Activated naive CD8-positive, alpha-beta T cell treated with anti-CD3 and anti-CD28 coated beads, Interleukin-2, amount 50 U/mL, for 24 hours (primary cell): ENCODE measurements around the gene MARK1.
A peak's percentile ranks its signal among the peaks of the same experiment; 100 is the strongest.
"Not testable (repeated sequence)": the region's sequence is repeated elsewhere in the genome, so short reads cannot be mapped to it uniquely, and the experiment has no call there.

Experiments
- ATAC-seq: fragments of 150-1000 bp; cut with Tn5 transposase; one replicate; pipeline ENCODE4 v1.10.0; 2021
- DNase-seq: peaks from one replicate; pipeline ENCODE4 v3.0.0; 2021
- H3K27ac Mint-ChIP-seq: one replicate; pipeline ENCODE4 v1.8.0; 2021; ENCODE audit warnings: mild to moderate bottlenecking, mixed read lengths
- H3K27me3 Mint-ChIP-seq: one replicate; pipeline ENCODE4 v1.8.0; 2021; ENCODE audit warnings: mixed read lengths
- H3K36me3 Mint-ChIP-seq: one replicate; pipeline ENCODE4 v1.8.0; 2021; ENCODE audit warnings: low read depth, mixed read lengths
- H3K4me1 Mint-ChIP-seq: one replicate; pipeline ENCODE4 v1.8.0; 2021; ENCODE audit warnings: mixed read lengths
- H3K4me3 Mint-ChIP-seq: one replicate; pipeline ENCODE4 v1.8.0; 2021; ENCODE audit warnings: mild to moderate bottlenecking, moderate library complexity, mixed read lengths
- H3K9me3 Mint-ChIP-seq: one replicate; pipeline ENCODE4 v1.8.0; 2021; ENCODE audit warnings: mixed read lengths

Gene MARK1

GRCh38 chr1:220682901-220683576, 155.1 kb downstream of the MARK1 start:
- ATAC-seq (no peak), DNase-seq (no peak)
- H3K27ac Mint-ChIP-seq: no peak overlapping the region
- no peaks in the 10 kb centered on the region for H3K27me3 Mint-ChIP-seq
- H3K36me3 Mint-ChIP-seq: no peaks in the 10 kb centered on the region
- no peaks in the 10 kb centered on the region for H3K4me1 Mint-ChIP-seq
- H3K9me3 Mint-ChIP-seq: no peaks in the 10 kb centered on the region
- H3K4me3 Mint-ChIP-seq: no peak overlapping the region

- not testable (repeated sequence) for H3K4me1 Mint-ChIP-seq, H3K4me3 Mint-ChIP-seq, DNase-seq, H3K27ac Mint-ChIP-seq, H3K9me3 Mint-ChIP-seq, ATAC-seq, H3K36me3 Mint-ChIP-seq, H3K27me3 Mint-ChIP-seq
These were observed 155.8 kb downstream of the MARK1 start for GRCh38 chr1:220683716-220684115.

- no peak overlapping the region for H3K27ac Mint-ChIP-seq
- no peaks in the 10 kb centered on the region for H3K36me3 Mint-ChIP-seq
- H3K4me1 Mint-ChIP-seq: peaks cover 3% of the 10 kb centered on the region
- no peak overlapping the region for H3K4me3 Mint-ChIP-seq
- DNase-seq: no peak
- H3K9me3 Mint-ChIP-seq: no peaks in the 10 kb centered on the region
- H3K27me3 Mint-ChIP-seq: peaks cover 3% of the 10 kb centered on the region
- no peak for ATAC-seq
These were observed 157.0 kb downstream of the MARK1 start for GRCh38 chr1:220684890-220685289.

GRCh38 chr1:220685879-220686278, 157.9 kb downstream of the MARK1 start:
- Mint-ChIP-seq H3K4me3 (no peak overlapping the region), H3K27ac (no peak overlapping the region), H3K27me3 (peaks cover 6% of the 10 kb centered on the region), H3K4me1 (peaks cover 5% of the 10 kb centered on the region), H3K36me3 (no peaks in the 10 kb centered on the region), H3K9me3 (no peaks in the 10 kb centered on the region)
- DNase-seq: no peak
- ATAC-seq: no peak

GRCh38 chr1:220687809-220688208, 159.9 kb downstream of the MARK1 start:
- ATAC-seq: no peak
- no peak overlapping the region for H3K4me3 Mint-ChIP-seq
- H3K27me3 Mint-ChIP-seq: peaks cover 12% of the 10 kb centered on the region
- DNase-seq: no peak
- H3K36me3 Mint-ChIP-seq: no peaks in the 10 kb centered on the region
- no peak overlapping the region for H3K27ac Mint-ChIP-seq
- no peaks in the 10 kb centered on the region for H3K9me3 Mint-ChIP-seq
- H3K4me1 Mint-ChIP-seq: peaks cover 5% of the 10 kb centered on the region

- DNase-seq (no peak), ATAC-seq (no peak)
- Mint-ChIP-seq H3K4me3 (peak overlapping the region; percentile 71), H3K9me3 (no peaks in the 10 kb centered on the region), H3K27me3 (peaks cover 16% of the 10 kb centered on the region), H3K36me3 (no peaks in the 10 kb centered on the region), H3K4me1 (peaks cover 5% of the 10 kb centered on the region), H3K27ac (no peak overlapping the region)
These were observed 161.7 kb downstream of the MARK1 start for GRCh38 chr1:220689666-220690065.

- Mint-ChIP-seq H3K27me3 (peaks cover 16% of the 10 kb centered on the region), H3K9me3 (no peaks in the 10 kb centered on the region), H3K4me3 (peak within 1 kb of the TSS; percentile 71), H3K4me1 (peaks cover 5% of the 10 kb centered on the region), H3K27ac (no peak within 1 kb of the TSS), H3K36me3 (no peaks in the 10 kb centered on the region)
- peak; percentile 96 for ATAC-seq
- DNase-seq: peak; percentile 81
These were observed 162.5 kb downstream of the MARK1 start, which contains the start of gene C1orf115 for GRCh38 chr1:220690140-220691052. Gene C1orf115 (plus strand): TSS chr1:220690363. CDS start chr1:220690403, 40 bp downstream.

- DNase-seq (no peak), ATAC-seq (no peak)
- Mint-ChIP-seq H3K4me3 (peak overlapping the region; percentile 18), H3K4me1 (peaks cover 5% of the 10 kb centered on the region), H3K9me3 (no peaks in the 10 kb centered on the region), H3K36me3 (no peaks in the 10 kb centered on the region), H3K27me3 (peaks cover 16% of the 10 kb centered on the region), H3K27ac (no peak overlapping the region)
These were observed 163.2 kb downstream of the MARK1 start for GRCh38 chr1:220691053-220691684.

- Mint-ChIP-seq H3K4me3 (no peak overlapping the region), H3K27ac (no peak overlapping the region), H3K9me3 (no peaks in the 10 kb centered on the region), H3K36me3 (no peaks in the 10 kb centered on the region), H3K27me3 (peaks cover 16% of the 10 kb centered on the region), H3K4me1 (peaks cover 5% of the 10 kb centered on the region)
- ATAC-seq (no peak), DNase-seq (no peak)
These were observed 164.7 kb downstream of the MARK1 start for GRCh38 chr1:220692436-220693228.

GRCh38 chr1:220694866-220695382, 167.0 kb downstream of the MARK1 start:
- Mint-ChIP-seq H3K27ac (no peak overlapping the region), H3K9me3 (no peaks in the 10 kb centered on the region), H3K4me1 (peaks cover 2% of the 10 kb centered on the region), H3K4me3 (no peak overlapping the region), H3K36me3 (peaks cover 1% of the 10 kb centered on the region), H3K27me3 (peaks cover 13% of the 10 kb centered on the region)
- ATAC-seq: no peak
- DNase-seq: no peak

GRCh38 chr1:220695426-220695825, 167.5 kb downstream of the MARK1 start:
- ATAC-seq (no peak), DNase-seq (no peak)
- peaks cover 10% of the 10 kb centered on the region for H3K27me3 Mint-ChIP-seq
- H3K4me3 Mint-ChIP-seq: no peak overlapping the region
- peaks cover 1% of the 10 kb centered on the region for H3K36me3 Mint-ChIP-seq
- H3K27ac Mint-ChIP-seq: no peak overlapping the region
- no peaks in the 10 kb centered on the region for H3K4me1 Mint-ChIP-seq
- H3K9me3 Mint-ChIP-seq: no peaks in the 10 kb centered on the region

GRCh38 chr1:220696226-220696862, 168.4 kb downstream of the MARK1 start:
- no peaks in the 10 kb centered on the region for H3K4me1 Mint-ChIP-seq
- H3K4me3 Mint-ChIP-seq: no peak overlapping the region
- no peak overlapping the region for H3K27ac Mint-ChIP-seq
- H3K9me3 Mint-ChIP-seq: no peaks in the 10 kb centered on the region
- no peak for DNase-seq
- no peak for ATAC-seq
- peaks cover 1% of the 10 kb centered on the region for H3K36me3 Mint-ChIP-seq
- H3K27me3 Mint-ChIP-seq: peaks cover 11% of the 10 kb centered on the region

GRCh38 chr1:220696863-220697231, 168.9 kb downstream of the MARK1 start:
- Mint-ChIP-seq H3K27ac (no peak overlapping the region), H3K27me3 (peaks cover 10% of the 10 kb centered on the region), H3K4me3 (no peak overlapping the region), H3K9me3 (no peaks in the 10 kb centered on the region), H3K4me1 (no peaks in the 10 kb centered on the region), H3K36me3 (peaks cover 1% of the 10 kb centered on the region)
- DNase-seq (no peak), ATAC-seq (no peak)
